ENCODE measurements around the gene NAPSA.

GRCh38 chr19:50322931-50323781 is 42.3 kb downstream of the NAPSA start:
- TF ChIP-seq POLR2A (IDR thresholded peaks at IDR 0.05) (no peak), CTCF (IDR thresholded peaks at IDR 0.05) (no peak), POLR2AphosphoS5 (IDR thresholded peaks at IDR 0.05) (no peak)

Measured in sigmoid colon (tissue), 4 donors.